ENCODE results near the gene RRAGD.

DNA sequence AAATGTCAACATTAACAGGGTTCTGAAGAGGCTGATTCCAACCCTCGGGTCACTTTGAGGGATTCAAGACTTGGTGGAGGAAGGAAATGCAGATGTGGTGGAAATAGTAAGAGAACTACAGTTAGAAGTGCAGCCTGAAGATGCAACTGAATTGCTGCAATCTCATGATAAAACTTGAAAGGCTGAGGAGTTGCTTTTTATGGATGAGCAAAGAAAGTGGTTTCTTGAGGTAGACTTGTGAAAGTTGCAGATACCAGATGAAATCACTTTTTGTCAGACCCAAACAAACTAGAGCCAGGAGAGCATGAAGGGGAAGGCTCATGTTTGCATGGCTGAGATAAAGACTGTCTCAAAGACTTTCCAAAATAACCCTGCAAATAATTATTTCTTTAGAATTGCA is 37.1 kb upstream of the RRAGD start:
- TF ChIP-seq POLR2A (IDR thresholded peaks at IDR 0.05; ENCODE audit: low read depth): no peak
- TF ChIP-seq, protein P1, sequence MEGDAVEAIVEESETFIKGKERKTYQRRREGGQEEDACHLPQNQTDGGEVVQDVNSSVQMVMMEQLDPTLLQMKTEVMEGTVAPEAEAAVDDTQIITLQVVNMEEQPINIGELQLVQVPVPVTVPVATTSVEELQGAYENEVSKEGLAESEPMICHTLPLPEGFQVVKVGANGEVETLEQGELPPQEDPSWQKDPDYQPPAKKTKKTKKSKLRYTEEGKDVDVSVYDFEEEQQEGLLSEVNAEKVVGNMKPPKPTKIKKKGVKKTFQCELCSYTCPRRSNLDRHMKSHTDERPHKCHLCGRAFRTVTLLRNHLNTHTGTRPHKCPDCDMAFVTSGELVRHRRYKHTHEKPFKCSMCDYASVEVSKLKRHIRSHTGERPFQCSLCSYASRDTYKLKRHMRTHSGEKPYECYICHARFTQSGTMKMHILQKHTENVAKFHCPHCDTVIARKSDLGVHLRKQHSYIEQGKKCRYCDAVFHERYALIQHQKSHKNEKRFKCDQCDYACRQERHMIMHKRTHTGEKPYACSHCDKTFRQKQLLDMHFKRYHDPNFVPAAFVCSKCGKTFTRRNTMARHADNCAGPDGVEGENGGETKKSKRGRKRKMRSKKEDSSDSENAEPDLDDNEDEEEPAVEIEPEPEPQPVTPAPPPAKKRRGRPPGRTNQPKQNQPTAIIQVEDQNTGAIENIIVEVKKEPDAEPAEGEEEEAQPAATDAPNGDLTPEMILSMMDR (IDR thresholded peaks at IDR 0.05): no peak
- TF ChIP-seq EP300 (IDR thresholded peaks at IDR 0.05): no peak
- TF ChIP-seq POLR2AphosphoS5 (IDR thresholded peaks at IDR 0.05): no peak

Measured in esophagus muscularis mucosa (tissue), 4 donors.